ENCODE data around the gene LRCH1.

- TF ChIP-seq EZH2 (IDR thresholded peaks at IDR 0.05; ENCODE audit: low read depth) (no peak), CTCF (conservative IDR thresholded peaks at IDR 0.05) (no peak)
These were observed 112.9 kb downstream of the LRCH1 start for GRCh38 chr13:46665633-46666482.

Measured in PC-9 (cell line).